Body of pancreas (tissue), 4 donors: ENCODE measurements around the gene BBS5. TPM values are rescaled to one million over a fixed set of nuclear protein-coding genes. Genes with fewer than 3 reads are reported as not detected.

Experiments
- ATAC-seq: fragments of 150-250 bp; one replicate; pipeline ENCODE4 v1.9.1; 2016
- DNase-seq, 4 donors: peaks; one replicate each; pipeline ENCODE4 v3.0.0-alpha.2; 2019
- H3K27ac ChIP-seq, 4 donors: fragments of 200-600 bp; sonication (generic); 1 replicate in 3 of 4; 2 replicates in 1 of 4; pipeline versions ENCODE4 v1.5.1 to v1.6.1; 2016 to 2019; ENCODE audit warnings: mild to moderate bottlenecking in 1 of 4, mixed read lengths in 1 of 4, moderate library complexity in 1 of 4
- H3K27me3 ChIP-seq, 2 donors: fragments of 200-600 bp; sonication (generic); one replicate each; pipeline ENCODE4 v1.6.0; 2016; ENCODE audit warnings: mild to moderate bottlenecking in 1 of 2
- H3K36me3 ChIP-seq, 2 donors: fragments of 200-600 bp; sonication (generic); replicated peaks in 1 of 2; 2 replicates each; pipeline ENCODE4 v1.5.1; 2016; ENCODE audit warnings: low read depth in 2 of 2; ENCODE audit not compliant: insufficient read depth in 1 of 2
- H3K4me1 ChIP-seq: fragments of 200-600 bp; sonication (generic); one replicate; pipeline ENCODE4 v1.6.0; 2016
- H3K4me3 ChIP-seq, 2 donors: fragments of 200-600 bp; sonication (generic); 1 replicate in 1 of 2; 2 replicates in 1 of 2; pipeline ENCODE4 v1.5.1; 2016 to 2019
- H3K9me3 ChIP-seq, 3 donors: fragments of 200-600 bp; sonication (generic); 1 replicate in 2 of 3; 2 replicates in 1 of 3; pipeline ENCODE4 v1.5.1; 2016
- POLR2A ChIP-seq, 3 donors: fragments of 450-650 bp; IDR thresholded peaks; one replicate each; pipeline ENCODE4 v1.6.1; 2016; ENCODE audit warnings: antibody characterized with exemption in 3 of 3, mild to moderate bottlenecking in 2 of 3
- WGBS, 2 donors: methylation state at CpG; one replicate each; pipeline ENCODE4 v1.1.5; 2017; 5-methylcytosine and 5-hydroxymethylcytosine counted together
- intact Hi-C: fragments of 100-400 bp; cut with DNase I; formaldehyde crosslinking; loops from one replicate; pipeline ENCODE4 v1.15.1; 2023
- total RNA-seq, 2 donors: library from RNA; depleted of rRNA; stranded (reverse); fragments of >200 nt; gene quantifications; one replicate each; pipeline ENCODE4 v1.1.0, GENCODE V29; 2016
- TF ChIP-seq, protein P1 (sequence below), 7 experiments: fragments of 450-650 bp in 4 of 7; fragments of 200-600 bp in 3 of 7; sonication (generic) in 3 of 7; IDR thresholded peaks; one replicate each; pipeline ENCODE4 v1.5.1; 2016 to 2019; ENCODE audit warnings: antibody characterized with exemption in 7 of 7

The BBS5 gene
- total RNA-seq, 2 donors from 2014 or later: 8.2 to 16.3 TPM

DNA sequence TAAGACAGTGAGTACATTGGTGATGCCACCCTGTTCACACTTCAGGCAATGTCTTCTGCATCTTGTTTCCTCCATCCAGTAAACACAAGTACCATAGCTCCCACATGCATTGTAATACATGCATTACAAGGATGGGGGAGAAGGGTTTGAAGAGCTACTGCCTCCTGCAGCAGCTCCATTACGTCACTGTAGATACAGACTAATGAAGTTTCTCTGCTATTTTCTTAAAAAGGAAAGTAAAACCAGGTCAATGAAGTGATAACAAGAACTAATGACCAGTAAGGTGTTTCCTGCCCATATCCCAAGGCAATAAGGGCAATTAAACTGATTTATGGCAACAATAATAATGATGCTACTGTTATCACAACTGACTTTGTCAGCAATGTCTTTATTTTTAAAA lies 18.2 kb upstream of the BBS5 start:
- no peak overlapping the region for H3K4me3 ChIP-seq
- H3K36me3 ChIP-seq: no peaks in the 10 kb centered on the region
- H3K9me3 ChIP-seq: no peaks in the 10 kb centered on the region
- WGBS, 2 donors: 80 to 85% methylated on average over 1 of the region's 1 CpG
- TF ChIP-seq, protein P1, sequence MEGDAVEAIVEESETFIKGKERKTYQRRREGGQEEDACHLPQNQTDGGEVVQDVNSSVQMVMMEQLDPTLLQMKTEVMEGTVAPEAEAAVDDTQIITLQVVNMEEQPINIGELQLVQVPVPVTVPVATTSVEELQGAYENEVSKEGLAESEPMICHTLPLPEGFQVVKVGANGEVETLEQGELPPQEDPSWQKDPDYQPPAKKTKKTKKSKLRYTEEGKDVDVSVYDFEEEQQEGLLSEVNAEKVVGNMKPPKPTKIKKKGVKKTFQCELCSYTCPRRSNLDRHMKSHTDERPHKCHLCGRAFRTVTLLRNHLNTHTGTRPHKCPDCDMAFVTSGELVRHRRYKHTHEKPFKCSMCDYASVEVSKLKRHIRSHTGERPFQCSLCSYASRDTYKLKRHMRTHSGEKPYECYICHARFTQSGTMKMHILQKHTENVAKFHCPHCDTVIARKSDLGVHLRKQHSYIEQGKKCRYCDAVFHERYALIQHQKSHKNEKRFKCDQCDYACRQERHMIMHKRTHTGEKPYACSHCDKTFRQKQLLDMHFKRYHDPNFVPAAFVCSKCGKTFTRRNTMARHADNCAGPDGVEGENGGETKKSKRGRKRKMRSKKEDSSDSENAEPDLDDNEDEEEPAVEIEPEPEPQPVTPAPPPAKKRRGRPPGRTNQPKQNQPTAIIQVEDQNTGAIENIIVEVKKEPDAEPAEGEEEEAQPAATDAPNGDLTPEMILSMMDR (IDR thresholded peaks at IDR 0.05): no peak
- no peak for TF ChIP-seq POLR2A (IDR thresholded peaks at IDR 0.05)
- no peaks in the 10 kb centered on the region for H3K27me3 ChIP-seq
- no peaks in the 10 kb centered on the region for H3K4me1 ChIP-seq
- DNase-seq: no peak
- ATAC-seq: no peak
- H3K27ac ChIP-seq: no peak overlapping the region
- intact Hi-C loops: no loop called here

DNA sequence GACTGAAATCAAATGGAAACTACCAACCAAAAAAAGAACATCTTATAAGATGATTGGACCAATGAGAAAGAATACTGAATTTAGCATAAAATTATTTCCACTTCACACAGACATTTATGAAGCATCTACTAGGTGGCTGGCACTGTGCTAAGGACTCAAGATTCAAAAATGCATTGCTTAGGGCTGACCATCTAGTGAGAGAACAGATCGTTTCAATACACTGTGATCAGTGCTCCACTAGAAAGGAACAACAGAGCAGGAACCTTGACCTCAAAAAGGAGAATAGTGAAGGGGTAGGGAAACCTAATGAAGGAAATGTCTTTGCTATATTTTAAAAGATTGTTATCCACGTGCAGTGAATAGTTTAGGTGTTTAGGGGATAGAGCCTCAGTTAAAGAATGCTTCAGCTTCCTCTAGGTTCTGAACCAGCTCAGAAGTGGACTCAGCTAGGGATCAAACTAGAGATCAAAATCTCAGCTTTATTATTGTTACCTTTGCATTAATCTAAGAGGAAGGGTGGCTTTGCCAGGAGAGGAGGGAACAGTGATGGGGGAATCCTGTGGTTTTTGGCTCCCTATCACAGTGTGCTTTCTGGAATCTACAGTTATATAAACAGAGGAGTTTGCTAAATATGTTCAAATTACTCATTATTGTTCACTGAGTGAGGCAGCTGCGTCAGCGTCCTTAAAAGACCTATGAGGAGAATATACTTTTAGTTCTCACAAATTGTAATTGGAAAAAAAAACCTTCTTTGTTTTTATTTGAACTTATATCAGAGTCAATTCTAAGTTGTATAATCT lies 16.2 kb upstream of the BBS5 start:
- peak; percentile 35 for ATAC-seq
- Histone ChIP-seq H3K36me3 (no peaks in the 10 kb centered on the region), H3K9me3 (no peaks in the 10 kb centered on the region), H3K27ac (no peak overlapping the region), H3K4me1 (no peaks in the 10 kb centered on the region), H3K4me3 (no peak overlapping the region), H3K27me3 (no peaks in the 10 kb centered on the region)
- WGBS, 2 donors: 37 to 38% methylated on average over 4 of the region's 4 CpGs
- intact Hi-C loops: no loop called here
- TF ChIP-seq, protein P1 (IDR thresholded peaks at IDR 0.05): no peak
- TF ChIP-seq POLR2A (IDR thresholded peaks at IDR 0.05): no peak
- DNase-seq: no peak

DNA sequence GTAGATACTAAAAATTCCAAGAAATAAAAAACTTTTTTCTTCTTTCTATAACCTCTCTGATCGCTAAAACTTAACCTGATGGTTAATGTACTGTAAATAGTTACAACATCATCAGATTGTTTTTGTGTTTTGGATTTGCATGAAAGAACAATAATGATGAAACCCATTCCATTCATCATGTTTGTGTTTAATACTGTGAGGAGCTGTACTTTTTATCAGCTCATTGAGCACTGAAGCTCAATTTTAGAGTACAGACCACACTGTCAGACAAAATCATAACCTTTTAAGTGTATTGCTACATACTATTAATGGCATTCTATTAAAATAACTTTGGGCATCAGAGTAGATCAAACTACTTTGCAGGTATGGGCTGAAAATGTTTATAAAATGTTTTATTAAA lies 14.8 kb upstream of the BBS5 start:
- no peak for ATAC-seq
- DNase-seq: no peak

DNA sequence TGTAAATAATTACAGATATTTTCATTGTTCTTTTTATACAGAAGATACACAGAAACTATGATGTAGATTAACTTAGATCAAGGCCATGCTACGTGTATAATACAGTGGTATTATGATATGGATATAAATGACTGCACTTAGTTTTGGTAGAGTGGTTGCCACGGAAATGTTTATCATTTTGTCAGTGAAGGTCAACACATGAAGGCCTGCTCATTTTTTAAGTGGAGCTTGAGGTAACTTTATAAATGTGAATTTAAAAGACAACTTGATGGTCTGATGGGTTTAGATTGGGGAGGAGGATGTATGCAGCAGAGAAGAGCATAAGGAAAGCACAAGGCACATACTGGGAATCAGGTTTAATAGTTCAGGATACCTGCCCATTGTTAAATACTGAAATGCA lies 14.4 kb upstream of the BBS5 start:
- TF ChIP-seq, protein P1 (IDR thresholded peaks at IDR 0.05): no peak
- TF ChIP-seq POLR2A (IDR thresholded peaks at IDR 0.05): no peak
- Histone ChIP-seq H3K4me3 (no peak overlapping the region), H3K27ac (no peak overlapping the region), H3K4me1 (no peaks in the 10 kb centered on the region), H3K9me3 (no peaks in the 10 kb centered on the region), H3K36me3 (no peaks in the 10 kb centered on the region), H3K27me3 (no peaks in the 10 kb centered on the region)
- WGBS, 2 donors: 35 to 52% methylated on average over 2 of the region's 2 CpGs
- ATAC-seq: no peak
- DNase-seq: no peak
- intact Hi-C loops: no loop called here

More for the DNA sequence above, 14.8 kb upstream of the BBS5 start:
- no peaks in the 10 kb centered on the region for H3K36me3 ChIP-seq
- 81 to 94% methylated on average over 1 of the region's 1 CpG for WGBS, 2 donors
- no peak overlapping the region for H3K4me3 ChIP-seq
- H3K9me3 ChIP-seq: no peaks in the 10 kb centered on the region
- H3K4me1 ChIP-seq: no peaks in the 10 kb centered on the region
- no peaks in the 10 kb centered on the region for H3K27me3 ChIP-seq
- intact Hi-C loops: no loop called here
- no peak overlapping the region for H3K27ac ChIP-seq
- TF ChIP-seq, protein P1 (IDR thresholded peaks at IDR 0.05): no peak
- no peak for TF ChIP-seq POLR2A (IDR thresholded peaks at IDR 0.05)

DNA sequence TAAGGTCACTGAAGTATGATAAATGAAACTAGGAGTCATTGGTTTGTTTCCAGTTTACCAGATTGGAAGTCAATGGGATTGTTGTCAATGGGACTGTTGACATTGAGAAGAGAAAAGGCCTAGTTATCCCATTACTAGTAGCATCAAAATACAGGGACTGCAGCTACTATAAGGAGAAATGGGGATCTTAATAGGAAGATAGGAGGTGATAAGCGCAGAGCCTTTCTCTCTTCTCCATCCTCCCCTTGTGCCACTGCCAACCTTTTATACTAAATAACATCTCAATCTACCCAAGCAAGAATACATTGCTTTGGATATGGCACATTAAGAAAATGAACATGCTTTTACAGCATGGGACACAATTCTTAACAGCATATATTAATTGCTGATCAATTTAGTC lies 10.5 kb upstream of the BBS5 start:
- no peak overlapping the region for H3K27ac ChIP-seq
- H3K4me1 ChIP-seq: no peaks in the 10 kb centered on the region
- peak; percentile 12 for ATAC-seq
- no peak for DNase-seq
- no peaks in the 10 kb centered on the region for H3K9me3 ChIP-seq
- H3K27me3 ChIP-seq: no peaks in the 10 kb centered on the region
- no peaks in the 10 kb centered on the region for H3K36me3 ChIP-seq
- 93 to 100% methylated on average over 1 of the region's 1 CpG for WGBS, 2 donors
- TF ChIP-seq, protein P1 (IDR thresholded peaks at IDR 0.05): no peak
- TF ChIP-seq POLR2A (IDR thresholded peaks at IDR 0.05): no peak
- intact Hi-C loops: no loop called here
- H3K4me3 ChIP-seq: no peak overlapping the region
